K562 (cell line): ENCODE data around the gene INPP5D. TPM values are rescaled to one million over a fixed set of nuclear protein-coding genes. Genes with fewer than 3 reads are reported as not detected.

Experiments used
- ATAC-seq: fragments of 200-7000 bp; cut with Tn5 transposase; 3 replicates; pipeline ENCODE4 v1.9.1; 2020; ENCODE audit warnings: moderate library complexity
- BruUV-seq: library from RNA; stranded (reverse); fragments of 400-500 nt; replicated peaks from 2 replicates; lab custom pipeline; 2021; lab: Mats Ljungman, UMichigan
- CTCF ChIA-PET: fragments of 300-600 bp; formaldehyde crosslinking; extraction: SDS; loops from one replicate; lab custom pipeline; 2021; ENCODE audit warnings: low intra/inter-chr PET ratio; lab: Yijun Ruan, JAX
- POLR2A ChIA-PET: fragments of 300-600, 350-650 bp; sonication (Branson Sonifier 250); formaldehyde crosslinking; extraction: SDS; loops from one replicate; lab custom pipeline; 2021; ENCODE audit warnings: antibody characterized with exemption, inconsistent platforms; lab: Yijun Ruan, JAX
- DNase-seq, 4 experiments: peaks; one replicate each; pipeline versions ENCODE4 v3.0.0 to v3.0.0-alpha.2; 2011 to 2018; ENCODE audit warnings: low spot score in 3 of 4, mixed read lengths in 3 of 4; ENCODE audit errors: extremely low read depth in 1 of 4
- FAIRE-seq: peaks from 2 replicates; lab custom pipeline; 2011; peaks lifted over from hg19 to GRCh38; lab: Jason Lieb, UNC
- H2AFZ ChIP-seq: 2 replicates; pipeline ENCODE4 v1.6.0; 2011; ENCODE audit warnings: low read depth, low read length, control low read depth, inconsistent platforms
- H3K27ac ChIP-seq: fragments of 200-600 bp; 3 replicates; pipeline ENCODE4 v1.8.0; 2011; ENCODE audit warnings: low read depth, mild to moderate bottlenecking, control low read depth, inconsistent platforms, low read length, moderate library complexity, mixed read lengths; ENCODE audit errors: extremely low read depth
- H3K27me3 ChIP-seq, 2 experiments: fragments of 300-600 bp in 1 of 2; 2 replicates in 1 of 2; 3 replicates in 1 of 2; pipeline versions ENCODE4 v1.6.0 to v1.8.0; 2011; ENCODE audit warnings: inconsistent platforms in 2 of 2, low read length in 2 of 2, mild to moderate bottlenecking in 1 of 2, mixed read lengths in 1 of 2, moderate library complexity in 1 of 2; ENCODE audit not compliant: control insufficient read depth in 2 of 2, insufficient read depth in 2 of 2
- H3K36me3 ChIP-seq: fragments of 300-600 bp; 3 replicates; pipeline ENCODE4 v1.8.0; 2011; ENCODE audit warnings: mild to moderate bottlenecking, low read length, inconsistent platforms; ENCODE audit not compliant: control insufficient read depth, insufficient read depth
- H3K4me1 ChIP-seq, 2 experiments: fragments of 200-600 bp in 1 of 2; replicated peaks in 1 of 2; 2 replicates in 1 of 2; 3 replicates in 1 of 2; pipeline versions ENCODE4 v1.5.1 to v1.8.0; 2011; ENCODE audit warnings: inconsistent platforms in 2 of 2, low read length in 2 of 2, mild to moderate bottlenecking in 1 of 2, mixed read lengths in 1 of 2, moderate library complexity in 1 of 2; ENCODE audit not compliant: control insufficient read depth in 2 of 2, insufficient read depth in 2 of 2
- H3K4me2 ChIP-seq: 2 replicates; pipeline ENCODE4 v1.6.1; 2011; ENCODE audit warnings: low read length, control low read depth, inconsistent platforms, mixed read lengths; ENCODE audit not compliant: insufficient read depth
- H3K4me3 ChIP-seq: fragments of 200-600 bp; sonication (generic), shearing (Covaris generic); 2 replicates; pipeline ENCODE4 v1.5.1; 2016; ENCODE audit warnings: control low read depth, inconsistent platforms
- H3K79me2 ChIP-seq: fragments of 200-600 bp; 3 replicates; pipeline ENCODE4 v1.8.0; 2011; ENCODE audit warnings: low read length, inconsistent platforms; ENCODE audit not compliant: control insufficient read depth, insufficient read depth
- H3K9ac ChIP-seq, 2 experiments: 2 replicates each; pipeline versions ENCODE4 v1.6.0 to v1.6.1; 2011; ENCODE audit warnings: low read depth in 2 of 2, low read length in 2 of 2, control low read depth in 1 of 2, inconsistent platforms in 1 of 2, mild to moderate bottlenecking in 1 of 2, mixed read lengths in 1 of 2; ENCODE audit not compliant: insufficient read depth in 1 of 2
- H3K9me1 ChIP-seq: one replicate; pipeline ENCODE4 v1.6.0; 2011; ENCODE audit warnings: inconsistent platforms, mild to moderate bottlenecking, low read length, moderate library complexity; ENCODE audit not compliant: control insufficient read depth, insufficient read depth
- H3K9me3 ChIP-seq: replicated peaks from 2 replicates; pipeline ENCODE4 v1.5.1; 2011; ENCODE audit warnings: low read depth, low read length, inconsistent platforms; ENCODE audit not compliant: control insufficient read depth, insufficient read depth
- H4K20me1 ChIP-seq: replicated peaks from 2 replicates; pipeline ENCODE4 v1.6.1; 2011; ENCODE audit warnings: low read length, inconsistent platforms, mixed read lengths; ENCODE audit not compliant: control insufficient read depth, insufficient read depth
- CCAR2 ChIP-seq: fragments of 200-400 bp; formaldehyde crosslinking; IDR thresholded peaks from 2 replicates; pipeline ENCODE4 v1.6.1; 2017; ENCODE audit warnings: mild to moderate bottlenecking, low read depth, low read length
- ZNF57 ChIP-seq: fragments of 450-650 bp; formaldehyde crosslinking; IDR thresholded peaks from 2 replicates; pipeline ENCODE4 v1.4.0; 2020; ENCODE audit warnings: mild to moderate bottlenecking, moderate library complexity
- WGBS: fragments of 100-300 bp; shearing (Covaris generic); methylation state at CpG from one replicate; pipeline ENCODE4 v1.1.6; 2016; ENCODE audit warnings: low coverage, mixed read lengths; ENCODE audit not compliant: insufficient coverage; ENCODE audit errors: missing lambda C conversion rate; 5-methylcytosine and 5-hydroxymethylcytosine counted together
- in situ Hi-C: fragments of 300-500 bp; cut with MboI; formaldehyde crosslinking; loops from 4 replicates; pipeline ENCODE4 v1.15.0; 2018; ENCODE audit warnings: inconsistent platforms, mixed read lengths
- intact Hi-C: fragments of 100-400 bp; cut with micrococcal nuclease; formaldehyde crosslinking; loops from 2 replicates; pipeline ENCODE4 v1.14.2; 2022
- polyA plus RNA-seq, 8 experiments: library from polyadenylated mRNA; depleted of rRNA in 4 of 8; stranded (reverse) in 5 of 8; unstranded in 3 of 8; fragments of >200 nt; fragmentation: Nextera tagmentation in 2 of 8; fragmentation: Illumina TruSeq in 1 of 8; extraction: Ambion mirVana in 2 of 8; extraction: Trizol in 1 of 8; gene quantifications; 2 replicates each; pipeline versions ENCODE4 v1.2.1 to v1.2.3, GENCODE V29; 2011 to 2014; ENCODE audit warnings: inconsistent platforms in 1 of 8, missing spikeins in 1 of 8
- total RNA-seq, 7 experiments: library from RNA; depleted of rRNA in 6 of 7; stranded (reverse); fragments of >200 nt in 6 of 7; fragmentation: Illumina TruSeq in 2 of 7; extraction: Trizol in 2 of 7; gene quantifications; 2 replicates each; pipeline versions ENCODE4 v1.2.1 to v1.2.3, GENCODE V29; 2011 to 2021; ENCODE audit warnings: low replicate concordance in 1 of 7
- TF ChIP-seq, protein P1 (sequence below): sonication (generic); formaldehyde crosslinking; IDR thresholded peaks from 2 replicates; pipeline ENCODE4 v1.8.1; 2023; ENCODE audit warnings: missing genetic modification reagents, mild to moderate bottlenecking, borderline replicate concordance

INPP5D gene
- total and polyA plus RNA-seq, 9 of the 15 experiments (the other 6 are each of a cell fraction or from before 2014, with no cell fraction given), result 0.55 to 6.2 (median 2.2) TPM

DNA sequence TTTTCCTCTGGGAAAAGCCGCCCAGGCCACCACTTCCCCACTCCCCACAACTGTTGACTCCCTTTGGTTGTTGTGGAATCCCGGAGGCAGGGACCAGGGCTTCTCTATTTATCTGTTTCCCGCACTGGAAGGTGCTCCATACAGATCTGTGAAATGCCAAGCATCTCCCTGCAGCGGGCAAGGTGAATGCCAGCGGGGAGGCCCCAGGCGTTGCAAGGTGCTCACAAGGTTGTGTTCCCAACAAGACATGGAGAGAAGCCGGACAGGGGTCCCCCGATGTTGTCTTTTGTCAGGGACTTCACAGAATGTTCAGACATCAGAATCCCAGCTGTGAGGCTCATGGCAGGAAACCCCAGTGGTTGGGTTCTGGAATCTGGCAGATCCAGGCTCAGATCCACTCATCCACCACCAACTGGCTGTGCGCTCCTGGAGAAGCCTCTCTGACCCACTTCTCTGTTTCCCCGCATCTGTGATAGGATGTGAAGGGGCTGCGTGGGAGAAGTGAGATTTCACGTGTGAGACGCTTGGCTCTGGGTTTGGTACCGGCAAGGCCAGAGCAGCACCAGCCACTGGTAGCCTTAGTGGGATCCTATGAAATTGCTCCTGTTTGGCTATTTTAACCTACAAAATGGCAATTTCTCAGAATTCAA lies 36.3 kb upstream of the INPP5D start:
- in situ Hi-C loops (no loop called here), intact Hi-C loops (loop anchor here (10.0 kb wide), 2 partner anchors 169 to 419 kb away; no protein-coding TSS in a partner anchor)
- FAIRE-seq, result no peak
- H3K79me2 ChIP-seq, result no peaks in the 10 kb centered on the region
- no TSS peak for BruUV-seq
- 0 out of 5 replicates have a peak, but pooled peaks cover 0 to 5% of the 10 kb centered on the region in 2 experiments for H3K27me3 ChIP-seq
- no peaks in the 10 kb centered on the region for H4K20me1 ChIP-seq
- no peak overlapping the region for H3K9ac ChIP-seq
- H3K4me1 ChIP-seq, result peaks cover 0 to 10% of the 10 kb centered on the region in 2 experiments; a peak in 3 of 5 replicates
- H3K36me3 ChIP-seq, result no peaks in the 10 kb centered on the region
- ATAC-seq, result no peak
- 49% methylated on average over 12 of the region's 14 CpGs for WGBS
- TF ChIP-seq, protein P1, sequence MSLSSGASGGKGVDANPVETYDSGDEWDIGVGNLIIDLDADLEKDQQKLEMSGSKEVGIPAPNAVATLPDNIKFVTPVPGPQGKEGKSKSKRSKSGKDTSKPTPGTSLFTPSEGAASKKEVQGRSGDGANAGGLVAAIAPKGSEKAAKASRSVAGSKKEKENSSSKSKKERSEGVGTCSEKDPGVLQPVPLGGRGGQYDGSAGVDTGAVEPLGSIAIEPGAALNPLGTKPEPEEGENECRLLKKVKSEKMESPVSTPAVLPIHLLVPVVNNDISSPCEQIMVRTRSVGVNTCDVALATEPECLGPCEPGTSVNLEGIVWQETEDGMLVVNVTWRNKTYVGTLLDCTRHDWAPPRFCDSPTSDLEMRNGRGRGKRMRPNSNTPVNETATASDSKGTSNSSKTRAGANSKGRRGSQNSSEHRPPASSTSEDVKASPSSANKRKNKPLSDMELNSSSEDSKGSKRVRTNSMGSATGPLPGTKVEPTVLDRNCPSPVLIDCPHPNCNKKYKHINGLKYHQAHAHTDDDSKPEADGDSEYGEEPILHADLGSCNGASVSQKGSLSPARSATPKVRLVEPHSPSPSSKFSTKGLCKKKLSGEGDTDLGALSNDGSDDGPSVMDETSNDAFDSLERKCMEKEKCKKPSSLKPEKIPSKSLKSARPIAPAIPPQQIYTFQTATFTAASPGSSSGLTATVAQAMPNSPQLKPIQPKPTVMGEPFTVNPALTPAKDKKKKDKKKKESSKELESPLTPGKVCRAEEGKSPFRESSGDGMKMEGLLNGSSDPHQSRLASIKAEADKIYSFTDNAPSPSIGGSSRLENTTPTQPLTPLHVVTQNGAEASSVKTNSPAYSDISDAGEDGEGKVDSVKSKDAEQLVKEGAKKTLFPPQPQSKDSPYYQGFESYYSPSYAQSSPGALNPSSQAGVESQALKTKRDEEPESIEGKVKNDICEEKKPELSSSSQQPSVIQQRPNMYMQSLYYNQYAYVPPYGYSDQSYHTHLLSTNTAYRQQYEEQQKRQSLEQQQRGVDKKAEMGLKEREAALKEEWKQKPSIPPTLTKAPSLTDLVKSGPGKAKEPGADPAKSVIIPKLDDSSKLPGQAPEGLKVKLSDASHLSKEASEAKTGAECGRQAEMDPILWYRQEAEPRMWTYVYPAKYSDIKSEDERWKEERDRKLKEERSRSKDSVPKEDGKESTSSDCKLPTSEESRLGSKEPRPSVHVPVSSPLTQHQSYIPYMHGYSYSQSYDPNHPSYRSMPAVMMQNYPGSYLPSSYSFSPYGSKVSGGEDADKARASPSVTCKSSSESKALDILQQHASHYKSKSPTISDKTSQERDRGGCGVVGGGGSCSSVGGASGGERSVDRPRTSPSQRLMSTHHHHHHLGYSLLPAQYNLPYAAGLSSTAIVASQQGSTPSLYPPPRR (CRISPR knock-in tag), result no peak
- TF ChIP-seq ZNF57 (CRISPR knock-in tag), result no peak
- TF ChIP-seq CCAR2, result no peak
- POLR2A ChIA-PET, result no interaction called here
- no peak overlapping the region for H2AFZ ChIP-seq
- no peaks in the 10 kb centered on the region for H3K9me1 ChIP-seq
- H3K4me2 ChIP-seq, result no peak overlapping the region
- CTCF ChIA-PET, result no interaction called here
- no peak overlapping the region for H3K27ac ChIP-seq
- H3K9me3 ChIP-seq, result no peaks in the 10 kb centered on the region
- H3K4me3 ChIP-seq, result no peak overlapping the region
- no peak for DNase-seq
